HG02981 (cell line): Measurements from ENCODE around the gene DHCR7.

Experiments
- ATAC-seq: cut with Tn5 transposase; IDR thresholded peaks from one replicate; pipeline ENCODE4 v1.9.1; 2021; ENCODE audit warnings: mild to moderate bottlenecking, moderate library complexity; ENCODE audit not compliant: unreplicated experiment

The DHCR7 gene

DNA sequence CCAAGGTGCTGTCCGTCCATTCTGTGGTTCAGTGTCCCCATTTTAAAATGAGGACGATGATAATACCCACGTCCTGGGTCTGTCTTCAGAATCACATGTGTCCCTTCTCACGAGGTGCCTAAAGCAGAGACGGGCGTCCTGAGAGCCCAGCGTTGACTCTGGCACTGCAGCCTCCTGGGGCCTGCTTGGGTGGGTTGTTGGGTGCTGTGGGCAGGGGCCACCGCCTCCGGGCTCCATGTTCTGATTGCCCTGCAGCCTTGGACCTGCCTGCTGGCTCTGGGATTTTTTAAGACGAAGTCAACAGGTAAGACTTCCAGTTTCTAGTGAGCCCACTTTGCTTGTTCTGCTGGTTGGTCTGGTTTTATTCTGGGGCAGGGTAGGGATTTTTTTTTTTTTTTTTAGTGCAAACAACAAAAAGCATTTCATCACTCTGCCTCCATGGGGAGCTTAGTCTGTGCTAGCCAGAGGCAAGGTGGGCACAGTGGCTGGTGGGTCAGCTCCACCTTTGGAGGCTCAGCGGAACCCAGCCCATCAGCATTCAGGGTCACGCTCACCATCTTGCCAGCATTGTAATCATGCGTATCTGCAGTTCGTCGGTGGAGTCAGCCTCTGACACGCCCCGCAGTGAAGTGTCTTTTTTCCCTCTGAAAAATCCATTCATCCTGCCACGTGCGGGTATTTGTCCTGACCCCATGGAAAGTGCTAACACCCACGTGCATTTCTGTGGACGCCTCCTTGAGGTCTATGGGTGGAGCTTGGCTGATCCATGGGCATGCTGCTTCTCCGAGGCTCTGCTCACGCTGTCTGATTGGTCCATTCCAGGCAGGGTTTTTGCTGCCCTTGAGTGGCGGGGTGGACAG is 33.1 kb upstream of the DHCR7 start:
- ATAC-seq, result no peak

DNA sequence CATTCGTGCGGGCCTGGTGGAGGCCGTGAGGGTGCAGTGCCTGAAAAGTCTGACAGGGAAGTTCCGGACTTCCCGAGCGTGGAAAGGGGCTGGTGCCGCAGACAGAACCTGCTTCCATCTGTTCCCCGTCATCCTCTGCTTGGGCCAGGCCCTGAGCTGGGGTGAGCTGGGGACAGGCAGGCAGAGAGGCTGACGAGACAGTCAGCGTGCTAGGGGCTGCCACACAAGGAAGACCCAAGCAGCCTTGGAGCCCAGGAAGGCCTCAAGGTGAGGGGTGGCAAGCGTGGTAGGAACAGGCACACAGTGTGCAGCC is 30.3 kb upstream of the DHCR7 start:
- no peak for ATAC-seq

DNA sequence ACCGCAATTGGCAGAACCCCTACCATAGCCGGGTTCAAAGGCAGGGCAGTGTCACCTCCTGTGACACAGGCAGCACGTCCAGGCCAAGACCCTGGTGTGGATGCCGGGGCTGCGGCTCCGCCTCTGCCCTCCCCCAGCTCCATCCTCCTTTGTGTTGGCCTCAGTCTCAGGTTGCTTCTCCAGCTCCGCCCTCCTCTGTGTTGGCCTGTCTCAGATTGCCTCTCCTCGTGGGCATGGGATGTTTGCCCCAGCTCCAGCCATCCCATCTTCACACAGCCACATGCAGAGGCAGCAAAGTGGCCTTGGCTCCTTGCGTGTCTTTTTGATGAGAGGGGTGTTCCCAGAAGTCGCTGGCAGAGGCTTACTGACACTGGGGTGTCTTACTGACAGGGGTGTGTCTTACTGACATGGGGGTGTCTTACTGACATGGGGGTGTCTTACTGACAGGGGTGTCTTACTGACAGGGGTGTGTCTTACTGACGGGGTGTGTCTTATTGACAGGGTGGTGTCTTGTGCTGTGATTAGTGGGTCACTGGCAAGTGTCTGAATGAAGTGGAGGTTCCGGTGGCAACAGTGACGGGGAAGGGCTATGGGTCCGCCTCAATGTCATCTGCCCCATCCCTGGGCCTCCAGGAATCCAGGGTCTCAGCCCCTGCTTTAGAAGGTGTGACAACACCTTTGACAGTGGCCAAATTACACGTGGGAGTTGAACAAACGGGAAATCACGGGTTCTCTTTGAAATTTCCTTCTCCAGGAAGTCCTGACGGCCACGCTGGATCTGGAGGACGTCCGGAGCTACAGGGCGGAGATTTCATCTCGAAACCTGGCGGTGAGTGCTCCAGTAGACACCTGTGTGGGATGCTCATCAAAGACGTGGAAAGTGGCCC is 29.7 kb upstream of the DHCR7 start:
- ATAC-seq, result no peak

DNA sequence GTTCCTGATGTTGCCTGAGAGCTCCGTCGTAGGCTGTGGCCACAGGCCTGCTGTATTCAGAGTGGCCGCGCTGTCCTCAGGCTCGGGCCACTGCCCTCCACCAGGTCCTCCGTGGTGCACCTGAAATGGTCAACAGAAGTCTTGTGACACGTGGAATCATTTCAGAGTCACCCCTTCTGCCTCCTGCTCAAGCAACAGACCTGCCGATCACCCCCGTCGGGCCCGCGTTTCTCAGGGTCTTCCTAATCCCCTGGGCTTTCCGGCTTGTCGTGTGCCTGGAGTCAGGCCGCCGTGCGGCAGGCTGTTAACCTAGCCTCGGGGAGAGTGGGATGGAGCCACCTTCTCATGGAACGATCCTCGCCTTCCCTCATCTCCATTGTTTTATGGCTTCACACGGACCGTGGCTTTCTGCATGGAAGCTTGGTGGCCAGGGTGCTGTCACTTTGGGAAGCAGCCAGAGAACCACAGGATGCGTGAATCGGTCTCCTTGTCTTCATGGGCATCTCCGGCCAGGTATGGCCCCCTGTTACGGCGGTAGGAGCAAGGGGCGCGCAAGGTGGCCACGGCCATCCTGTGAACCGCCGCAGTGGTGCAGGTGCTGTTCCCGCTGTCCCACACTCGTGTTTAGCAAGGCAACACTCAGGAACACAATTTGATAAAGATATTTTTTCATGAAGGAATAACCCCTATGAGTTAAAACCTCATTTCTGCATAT is 28.9 kb upstream of the DHCR7 start:
- ATAC-seq, result no peak

DNA sequence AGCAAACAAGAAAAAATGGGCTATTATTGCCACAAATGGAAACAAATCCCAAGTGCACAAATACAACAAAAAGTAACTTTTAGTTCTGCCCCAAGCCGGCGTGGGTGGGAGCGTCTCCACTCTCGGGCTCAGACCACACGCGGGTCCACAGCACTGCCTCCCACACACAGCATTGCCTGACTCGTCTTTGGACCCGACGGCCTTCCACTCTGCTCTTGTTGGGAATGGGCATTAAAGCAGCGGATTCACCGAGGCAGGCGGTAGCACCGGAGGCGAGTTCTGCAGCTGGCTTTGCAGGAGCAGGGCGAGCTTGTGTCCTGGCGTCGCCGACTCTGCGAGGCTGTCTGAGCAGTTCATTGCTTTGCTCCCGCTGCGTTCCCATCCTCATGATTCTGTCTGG is 27.8 kb upstream of the DHCR7 start:
- no peak for ATAC-seq

DNA sequence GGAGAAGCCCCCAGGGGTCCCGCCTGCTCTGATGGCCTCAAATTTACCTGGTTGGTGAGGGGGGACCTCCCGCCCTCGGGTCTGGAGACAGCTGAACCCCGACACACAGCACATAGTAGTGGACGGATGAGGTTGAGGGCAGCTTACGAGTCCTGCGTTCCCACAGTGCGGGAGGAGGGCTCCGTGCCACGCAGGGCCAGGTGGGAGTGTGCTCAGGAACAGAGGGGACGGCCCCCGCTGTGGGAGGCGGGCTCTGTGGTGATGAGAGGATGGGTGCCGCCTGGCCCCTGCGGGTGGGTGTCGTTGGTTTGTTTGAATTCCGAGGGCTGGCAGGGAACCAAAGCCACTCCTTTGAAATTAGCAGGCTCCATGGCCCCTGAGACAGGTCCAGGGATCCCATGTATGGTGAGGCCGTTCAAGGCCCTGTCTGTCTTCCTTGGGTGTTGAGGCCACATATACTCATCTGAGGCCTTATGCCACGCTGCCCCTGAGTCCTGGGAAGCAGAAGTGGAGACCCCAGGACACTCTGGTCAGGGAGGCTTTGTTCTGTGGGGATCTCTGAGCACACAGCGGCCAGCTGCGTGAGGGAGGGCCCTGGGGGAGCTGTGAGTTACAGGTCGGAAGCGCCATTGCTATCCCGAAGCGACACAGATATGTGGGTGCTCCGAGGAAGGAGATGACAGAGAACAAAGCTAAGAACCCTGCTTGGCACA is 26.7 kb upstream of the DHCR7 start:
- ATAC-seq, result no peak

DNA sequence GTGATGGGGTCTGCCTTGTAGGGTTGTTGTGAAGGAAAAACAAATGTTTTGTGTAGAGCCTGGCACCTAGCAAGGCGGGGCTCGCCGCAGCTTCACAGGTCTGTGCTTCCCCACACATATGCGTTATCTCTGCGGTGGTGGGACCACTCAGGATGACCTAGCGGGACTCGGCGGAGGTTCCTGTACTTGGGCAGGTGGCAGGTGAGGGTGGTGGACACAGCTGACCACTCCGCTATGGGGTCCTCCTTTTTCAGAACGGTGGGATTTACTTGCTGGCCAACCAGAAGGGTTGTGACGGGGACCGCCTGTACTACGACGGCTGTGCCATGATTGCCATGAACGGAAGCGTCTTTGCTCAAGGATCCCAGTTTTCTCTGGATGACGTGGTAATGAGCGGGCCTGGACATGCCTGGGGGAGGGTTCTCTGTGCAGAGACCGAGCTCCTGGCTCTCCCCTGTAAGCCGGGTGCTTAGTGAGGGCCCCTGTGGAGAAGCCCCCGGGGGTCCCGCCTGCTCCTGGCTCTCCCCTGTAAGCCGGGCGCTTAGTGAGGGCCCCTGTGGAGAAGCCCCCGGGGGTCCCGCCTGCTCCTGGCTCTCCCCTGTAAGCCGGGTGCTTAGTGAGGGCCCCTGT is 26.1 kb upstream of the DHCR7 start:
- no peak for ATAC-seq

DNA sequence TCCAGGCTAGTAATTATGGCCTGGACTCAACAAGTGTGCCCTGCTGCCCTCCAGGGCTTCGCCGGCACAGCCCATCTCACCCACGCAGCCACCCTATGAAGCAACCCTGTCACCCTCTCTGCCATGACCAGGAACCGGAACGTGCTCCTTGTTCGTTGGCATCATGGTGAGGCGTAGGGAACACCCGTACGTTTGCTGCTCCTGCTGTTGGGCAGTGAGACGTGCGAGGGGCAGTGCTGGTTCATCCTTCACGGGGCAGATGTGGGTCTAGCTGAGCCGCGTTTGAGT is 25.5 kb upstream of the DHCR7 start:
- ATAC-seq, result no peak

DNA sequence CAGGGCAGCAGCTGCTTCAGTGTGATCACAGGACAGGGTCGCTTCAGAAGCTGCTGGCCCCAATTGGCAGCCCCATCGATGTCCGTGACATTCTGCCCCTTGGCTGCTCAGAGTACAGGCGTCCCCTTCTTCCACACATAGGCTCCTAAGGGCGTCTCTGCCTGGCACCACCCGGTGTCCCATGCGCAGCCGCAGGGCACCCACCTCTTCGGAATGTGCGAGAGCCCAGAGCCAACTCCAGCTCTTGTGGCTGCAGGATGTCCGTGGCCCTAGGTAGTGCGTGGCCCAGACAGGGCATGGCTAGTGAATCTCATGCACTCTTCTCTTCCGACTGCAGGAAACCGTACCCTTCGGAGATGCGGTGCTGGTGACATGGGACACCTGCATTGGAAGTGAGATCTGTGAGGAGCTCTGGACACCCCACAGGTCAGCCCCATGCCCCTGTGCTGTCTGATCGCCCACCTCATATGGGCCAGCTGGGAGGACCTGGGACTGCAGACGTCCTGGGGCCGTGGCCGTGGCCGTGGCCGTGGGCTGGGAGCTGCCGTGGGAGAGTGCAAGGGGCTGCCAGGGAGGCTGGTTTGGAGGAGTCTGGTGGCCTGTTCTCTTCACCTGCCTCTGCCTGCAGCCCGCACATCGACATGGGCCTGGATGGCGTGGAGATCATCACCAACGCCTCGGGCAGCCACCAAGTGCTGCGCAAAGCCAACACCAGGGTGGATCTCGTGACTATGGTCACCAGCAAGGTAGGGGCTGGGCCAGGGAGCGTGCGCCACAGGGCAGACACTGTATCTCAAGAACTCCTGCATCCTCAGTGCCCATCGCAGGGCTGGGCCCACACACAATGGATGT is 25.0 kb upstream of the DHCR7 start:
- no peak for ATAC-seq

DNA sequence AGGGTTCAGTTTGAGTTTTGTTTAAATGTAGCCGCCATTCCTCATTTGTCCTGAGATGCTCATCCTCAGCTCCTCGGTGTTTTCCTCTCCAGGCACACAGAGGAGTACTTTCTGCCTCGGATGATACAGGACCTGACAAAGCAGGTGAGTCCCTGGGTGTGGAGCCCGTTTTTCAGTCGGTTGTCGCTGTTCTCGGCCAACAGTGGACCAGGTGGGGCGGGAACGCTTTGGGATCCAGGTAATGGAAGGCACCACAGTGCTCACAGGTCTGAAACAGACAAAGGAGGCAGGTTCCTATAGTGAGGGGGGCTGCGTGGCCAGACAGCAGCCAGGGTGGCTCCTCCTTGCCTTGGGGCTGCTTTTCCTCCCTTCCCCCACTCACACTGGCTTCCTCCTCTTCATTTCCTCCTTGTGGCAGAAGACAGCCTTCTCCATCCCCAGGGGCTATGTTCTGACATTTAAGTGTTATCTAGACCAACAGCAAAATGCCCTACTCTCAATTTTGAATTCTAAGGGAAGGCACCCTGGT is 24.2 kb upstream of the DHCR7 start:
- no peak for ATAC-seq

DNA sequence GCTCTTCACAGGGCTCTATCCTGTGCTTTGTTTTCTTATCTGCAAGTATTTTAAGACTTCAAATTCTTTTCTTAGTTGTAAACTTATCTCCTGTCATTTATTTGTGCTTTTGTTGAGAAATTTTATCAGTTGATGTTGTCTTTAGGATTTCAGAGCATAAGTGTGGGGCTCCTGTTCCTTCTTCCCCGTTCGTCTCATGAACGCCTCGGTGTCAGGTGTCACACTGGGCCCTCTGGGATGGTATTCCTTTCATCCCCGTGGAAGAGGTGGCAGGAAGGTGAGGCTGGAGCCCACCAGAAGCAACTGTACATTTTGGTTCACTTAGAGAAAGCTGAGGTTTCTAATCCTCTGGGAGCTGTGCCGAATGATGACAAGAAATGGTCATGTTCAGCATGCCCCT is 22.8 kb upstream of the DHCR7 start:
- no peak for ATAC-seq

DNA sequence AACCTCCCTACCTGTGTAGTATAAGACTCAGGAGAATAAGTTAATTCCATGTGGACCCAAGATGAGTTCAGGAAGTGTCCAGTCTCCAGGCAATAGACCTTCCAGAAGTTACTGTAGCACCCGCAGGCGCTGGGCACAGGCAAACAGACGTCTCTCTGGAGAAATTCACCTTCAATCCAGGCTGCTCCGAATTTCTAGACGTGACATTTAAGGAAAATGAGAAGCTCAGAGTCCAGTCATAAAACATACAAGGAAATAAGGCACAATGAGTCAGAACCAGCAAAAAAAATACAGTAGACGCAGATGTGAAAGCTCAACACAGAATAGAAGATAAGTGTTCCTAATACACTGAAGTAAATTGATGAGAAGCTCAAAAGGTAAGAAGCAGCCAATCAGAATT is 19.0 kb upstream of the DHCR7 start:
- no peak for ATAC-seq

DNA sequence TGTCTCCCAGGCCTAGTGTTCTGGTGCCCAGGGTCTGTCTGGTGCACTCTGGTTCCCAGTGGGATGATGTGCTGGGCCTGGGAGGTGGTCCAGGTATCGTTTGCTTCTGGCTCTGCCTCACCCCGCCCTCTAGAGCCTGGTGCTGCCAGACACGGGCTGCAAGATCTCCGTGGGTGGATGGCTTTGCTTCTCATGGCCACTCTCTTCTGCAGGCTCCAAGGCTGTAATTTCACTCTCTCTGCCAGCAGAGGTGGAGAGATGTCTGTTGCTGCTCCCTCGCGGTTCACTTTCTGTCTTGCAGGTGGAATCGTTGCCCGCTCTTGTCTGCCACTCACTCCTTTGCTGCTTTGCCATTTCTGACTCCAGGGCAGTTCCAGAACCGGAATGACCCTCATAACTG is 18.2 kb upstream of the DHCR7 start:
- ATAC-seq, result no peak

DNA sequence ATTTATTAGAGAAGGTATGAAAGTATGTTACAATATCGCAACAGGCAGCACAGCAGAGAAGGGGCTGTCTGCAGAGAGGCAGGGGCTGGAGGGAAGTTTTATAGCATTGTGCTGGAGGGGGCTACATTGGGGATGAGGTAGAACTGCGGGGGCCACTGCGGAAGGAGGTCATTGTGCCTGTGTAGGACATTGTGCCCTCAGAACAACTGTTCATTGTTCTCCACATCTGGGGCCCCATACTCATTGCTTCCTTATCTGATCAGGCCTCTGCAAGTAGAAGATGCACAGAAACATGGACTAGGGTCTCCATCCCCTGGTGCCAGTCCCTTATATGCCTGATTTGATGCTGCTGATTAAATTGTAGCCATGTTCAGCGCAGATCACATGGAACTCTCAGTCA is 16.9 kb upstream of the DHCR7 start:
- no peak for ATAC-seq

DNA sequence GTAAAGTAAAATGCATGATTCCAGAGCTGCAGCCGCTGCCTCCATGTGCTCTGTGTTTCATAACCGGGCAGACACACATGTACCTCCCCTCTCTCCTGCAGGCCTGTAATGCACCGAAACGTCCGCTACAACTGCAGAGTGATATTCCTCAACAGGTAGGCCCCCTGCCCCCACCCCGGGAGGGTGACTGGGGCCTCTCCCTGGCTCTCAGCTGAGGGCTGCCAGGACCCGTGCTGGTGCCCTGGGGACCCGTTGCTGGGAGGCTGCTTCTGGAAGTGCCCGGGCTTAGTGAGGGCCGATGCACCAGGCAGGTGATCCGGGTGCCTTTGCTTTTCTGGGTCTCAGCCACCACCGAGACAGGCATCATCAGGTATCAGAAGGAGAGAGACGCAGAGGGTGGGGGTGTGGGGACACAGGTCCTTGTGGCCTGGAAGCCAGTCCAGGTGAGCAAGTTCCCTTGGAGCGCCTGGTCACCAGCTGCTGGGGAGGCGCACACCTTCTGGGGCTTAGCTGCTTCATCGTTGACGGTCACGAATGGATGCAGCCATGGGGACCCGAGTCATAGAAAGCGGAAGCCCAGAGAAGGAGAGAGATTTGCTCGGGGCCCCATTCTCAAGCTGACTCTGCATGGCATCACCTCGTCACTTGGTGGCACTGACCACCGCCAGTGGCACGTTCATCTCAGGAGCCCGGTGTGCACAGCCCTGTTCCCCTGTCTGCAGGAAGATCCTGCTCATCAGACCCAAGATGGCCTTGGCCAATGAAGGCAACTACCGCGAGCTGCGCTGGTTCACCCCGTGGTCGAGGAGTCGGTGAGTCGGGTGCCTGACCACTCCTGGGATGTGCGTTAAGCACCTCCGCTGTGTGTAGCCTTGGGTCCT is 15.4 kb upstream of the DHCR7 start:
- ATAC-seq, result no peak

DNA sequence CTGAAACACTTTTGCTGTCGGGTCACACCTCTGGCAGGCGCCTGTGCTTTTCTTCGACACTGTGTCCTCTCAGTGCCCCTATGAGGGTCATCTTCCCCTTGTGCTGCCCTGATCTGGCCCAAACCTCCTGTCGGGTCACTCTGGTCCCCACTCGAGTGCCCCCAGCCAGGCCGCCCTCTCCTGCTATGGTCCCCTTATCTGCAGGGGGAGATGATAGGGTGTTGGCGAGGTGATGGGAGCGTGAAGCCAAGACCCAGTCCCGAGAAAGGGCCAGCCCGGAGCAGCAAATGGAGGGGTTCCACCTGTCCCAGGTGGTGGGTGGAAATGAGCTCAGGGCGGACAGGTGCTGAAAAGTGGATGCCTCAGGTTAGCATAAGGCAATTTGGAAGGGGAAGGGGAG is 14.5 kb upstream of the DHCR7 start:
- no peak for ATAC-seq

DNA sequence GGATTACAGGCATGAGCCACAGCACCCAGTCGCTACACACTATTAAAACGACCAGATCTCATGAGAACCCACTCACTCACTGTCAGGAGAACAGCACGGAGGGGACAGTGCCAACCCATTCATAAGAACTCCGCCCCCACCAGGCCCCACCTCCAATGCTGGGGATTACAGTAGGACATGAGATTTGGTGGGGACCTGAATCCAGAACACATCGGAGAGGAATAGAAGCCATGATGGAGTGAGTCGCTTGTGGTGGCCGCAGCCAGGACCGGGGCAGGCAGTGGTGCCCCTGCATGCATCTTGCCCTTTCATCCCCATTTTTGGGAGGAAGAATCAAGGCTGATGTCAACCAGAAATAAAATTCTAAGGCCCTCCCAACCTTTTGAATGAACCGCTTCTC is 13.5 kb upstream of the DHCR7 start:
- no peak for ATAC-seq

DNA sequence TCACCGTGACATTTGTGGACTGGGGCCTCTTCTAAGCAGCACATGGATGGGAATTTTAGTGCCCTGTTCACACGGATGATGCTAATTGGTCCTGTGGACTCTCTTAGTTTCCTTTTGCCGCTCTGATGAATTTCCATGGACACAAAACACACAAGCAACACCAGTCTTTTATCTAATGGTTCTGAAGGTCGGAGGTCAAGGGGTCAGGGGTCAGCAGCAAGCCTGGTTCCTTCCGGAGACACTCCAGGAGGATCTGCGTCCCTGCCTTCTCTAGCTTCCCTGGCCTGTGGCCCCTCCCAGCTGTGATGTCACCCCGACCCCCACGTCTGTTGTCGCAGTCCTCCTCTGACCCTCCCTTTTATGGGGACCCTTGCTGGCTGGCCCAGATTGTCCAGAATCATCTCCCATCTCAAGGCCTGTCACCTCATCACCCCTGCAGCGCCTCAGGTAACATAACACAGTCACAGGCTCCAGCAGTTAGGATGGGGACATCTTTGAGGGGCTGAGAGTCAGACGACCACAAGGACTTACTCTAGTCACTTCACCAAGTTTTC is 11.7 kb upstream of the DHCR7 start:
- no peak for ATAC-seq
